Measurements from ENCODE around the gene FCRL6. TPM values are rescaled to one million over a fixed set of nuclear protein-coding genes. Genes with fewer than 3 reads are reported as not detected.

FCRL6 gene, protein sequence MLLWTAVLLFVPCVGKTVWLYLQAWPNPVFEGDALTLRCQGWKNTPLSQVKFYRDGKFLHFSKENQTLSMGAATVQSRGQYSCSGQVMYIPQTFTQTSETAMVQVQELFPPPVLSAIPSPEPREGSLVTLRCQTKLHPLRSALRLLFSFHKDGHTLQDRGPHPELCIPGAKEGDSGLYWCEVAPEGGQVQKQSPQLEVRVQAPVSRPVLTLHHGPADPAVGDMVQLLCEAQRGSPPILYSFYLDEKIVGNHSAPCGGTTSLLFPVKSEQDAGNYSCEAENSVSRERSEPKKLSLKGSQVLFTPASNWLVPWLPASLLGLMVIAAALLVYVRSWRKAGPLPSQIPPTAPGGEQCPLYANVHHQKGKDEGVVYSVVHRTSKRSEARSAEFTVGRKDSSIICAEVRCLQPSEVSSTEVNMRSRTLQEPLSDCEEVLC
- total RNA-seq (1 to 10 TPM in 1 of 2 donors, under 1 TPM in 1; 0.45 to 1.7 TPM), polyA plus RNA-seq (under 1 TPM in 1 of 2 donors, not detected in 1; 0.88 TPM)
- long read RNA-seq, donor 1 = 0 reads
- long read RNA-seq, donor 2 = 0 reads

- Histone ChIP-seq H3K36me3 (ENCODE audit: control insufficient read depth in 1 of 2, insufficient read depth in 2 of 2, low read length in 1 of 2) (no peaks in the 10 kb centered on the region), H3K27ac (ENCODE audit: low read depth in 1 of 2, low read length in 2 of 2) (no peak within 1 kb of the TSS), H3K27me3 (ENCODE audit: control insufficient read depth in 1 of 2, insufficient read depth in 2 of 2, low read length in 1 of 2) (no peaks in the 10 kb centered on the region), H3K4me3 (ENCODE audit: low read length in 2 of 2) (no peak within 1 kb of the TSS), H3K9me3 (ENCODE audit: control insufficient read depth, low read length) (no peaks in the 10 kb centered on the region), H3K4me1 (ENCODE audit: control insufficient read depth in 1 of 2, insufficient read depth in 2 of 2, low read length in 2 of 2) (no peaks in the 10 kb centered on the region)
- no peak for DNase-seq
- ATAC-seq (ENCODE audit: low FRiP score) = no peak
- 91 to 97% methylated on average over 8 of the region's 8 CpGs for WGBS, 2 donors
- intact Hi-C loops (cut with DNase I) = no loop called here
These were observed at the start of gene FCRL6 for GRCh38 chr1:159802111-159802510. Gene FCRL6 (plus strand): TSS chr1:159802360. CDS start chr1:159802425, 65 bp downstream.

DNA sequence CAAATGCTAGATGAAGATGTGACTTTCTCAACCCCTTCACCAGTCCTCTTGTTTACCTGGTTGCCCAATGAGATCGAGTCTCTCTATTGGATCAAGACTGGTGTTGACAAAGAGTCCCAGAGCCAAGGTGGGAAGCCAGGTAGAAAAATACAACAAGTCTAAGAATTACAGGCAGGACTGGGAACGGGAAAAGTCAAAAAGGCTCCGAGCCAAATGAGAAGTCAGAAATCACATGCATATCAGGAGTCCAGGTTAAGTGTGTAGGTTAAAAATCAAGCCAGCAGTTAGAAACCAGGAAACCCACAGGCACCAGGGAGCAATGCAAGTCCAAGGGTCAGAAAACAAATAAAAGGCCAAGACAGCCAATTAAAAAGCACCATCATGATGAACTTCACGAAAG is 48.8 kb upstream of the FCRL6 start:
- Histone ChIP-seq H3K27me3 (ENCODE audit: control insufficient read depth in 1 of 2, insufficient read depth in 2 of 2, low read length in 1 of 2) (no peaks in the 10 kb centered on the region), H3K9me3 (ENCODE audit: control insufficient read depth, low read length) (no peaks in the 10 kb centered on the region), H3K27ac (ENCODE audit: low read depth in 1 of 2, low read length in 2 of 2) (no peak overlapping the region), H3K4me3 (ENCODE audit: low read length in 2 of 2) (no peak overlapping the region), H3K36me3 (ENCODE audit: control insufficient read depth in 1 of 2, insufficient read depth in 2 of 2, low read length in 1 of 2) (no peaks in the 10 kb centered on the region), H3K4me1 (ENCODE audit: control insufficient read depth in 1 of 2, insufficient read depth in 2 of 2, low read length in 2 of 2) (no peaks in the 10 kb centered on the region)
- 74 to 77% methylated on average over 4 of the region's 4 CpGs for WGBS, 2 donors
- intact Hi-C loops (cut with DNase I) = no loop called here
- ATAC-seq (ENCODE audit: low FRiP score) = no peak
- no peak for DNase-seq

DNA sequence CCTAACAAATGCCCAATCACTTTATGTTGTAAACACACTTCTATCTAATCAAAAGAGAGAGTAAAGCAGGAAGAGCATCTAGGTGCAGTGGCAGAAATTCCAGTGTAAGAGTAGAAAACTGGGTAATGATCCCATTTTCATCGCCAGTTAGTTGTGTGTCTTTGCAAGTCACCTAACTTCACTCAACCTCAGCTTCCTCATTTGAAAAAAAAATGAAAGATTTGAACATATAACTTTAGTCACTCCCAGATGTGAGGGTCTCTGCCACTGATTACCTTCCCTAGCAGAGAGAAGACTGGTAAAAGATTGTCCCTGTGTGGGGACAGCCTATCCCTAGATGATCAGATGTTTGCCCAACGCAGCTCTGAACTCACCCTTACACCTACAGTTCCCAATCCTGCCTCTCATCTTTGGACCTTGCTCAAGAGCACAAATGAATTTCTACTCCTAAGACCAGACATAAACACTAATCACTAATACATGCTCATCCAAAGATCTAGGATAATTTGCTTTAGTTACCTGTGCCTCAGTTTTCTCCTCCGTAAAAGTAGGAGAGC is 46.6 kb upstream of the FCRL6 start:
- ATAC-seq (ENCODE audit: low FRiP score) (no peak), DNase-seq (no peak)
- Histone ChIP-seq H3K9me3 (ENCODE audit: control insufficient read depth, low read length) (no peaks in the 10 kb centered on the region), H3K4me3 (ENCODE audit: low read length in 2 of 2) (no peak overlapping the region), H3K36me3 (ENCODE audit: control insufficient read depth in 1 of 2, insufficient read depth in 2 of 2, low read length in 1 of 2) (no peaks in the 10 kb centered on the region), H3K27ac (ENCODE audit: low read depth in 1 of 2, low read length in 2 of 2) (no peak overlapping the region), H3K4me1 (ENCODE audit: control insufficient read depth in 1 of 2, insufficient read depth in 2 of 2, low read length in 2 of 2) (no peaks in the 10 kb centered on the region), H3K27me3 (ENCODE audit: control insufficient read depth in 1 of 2, insufficient read depth in 2 of 2, low read length in 1 of 2) (no peaks in the 10 kb centered on the region)
- 90 to 92% methylated on average over 3 of the region's 3 CpGs for WGBS, 2 donors
- intact Hi-C loops (cut with DNase I) = no loop called here

- intact Hi-C loops (cut with DNase I) = no loop called here
- ATAC-seq (ENCODE audit: low FRiP score) (no peak), DNase-seq (peak in 1 of 2 donors; percentile 56)
- H3K27ac ChIP-seq (ENCODE audit: low read depth in 1 of 2, low read length in 2 of 2) = no peak overlapping the region
- H3K36me3 ChIP-seq (ENCODE audit: control insufficient read depth in 1 of 2, insufficient read depth in 2 of 2, low read length in 1 of 2) = no peaks in the 10 kb centered on the region
- H3K4me3 ChIP-seq (ENCODE audit: low read length in 2 of 2) = no peak overlapping the region
- H3K9me3 ChIP-seq (ENCODE audit: control insufficient read depth, low read length) = no peaks in the 10 kb centered on the region
- H3K27me3 ChIP-seq (ENCODE audit: control insufficient read depth in 1 of 2, insufficient read depth in 2 of 2, low read length in 1 of 2) = no peaks in the 10 kb centered on the region
- H3K4me1 ChIP-seq (ENCODE audit: control insufficient read depth in 1 of 2, insufficient read depth in 2 of 2, low read length in 2 of 2) = no peaks in the 10 kb centered on the region
These were observed 45.8 kb upstream of the FCRL6 start for GRCh38 chr1:159756397-159756796.

- Histone ChIP-seq H3K36me3 (ENCODE audit: control insufficient read depth in 1 of 2, insufficient read depth in 2 of 2, low read length in 1 of 2) (no peaks in the 10 kb centered on the region), H3K27me3 (ENCODE audit: control insufficient read depth in 1 of 2, insufficient read depth in 2 of 2, low read length in 1 of 2) (peaks cover 0 to 5% of the 10 kb centered on the region in 2 donors), H3K4me3 (ENCODE audit: low read length in 2 of 2) (no peak overlapping the region), H3K9me3 (ENCODE audit: control insufficient read depth, low read length) (no peaks in the 10 kb centered on the region), H3K27ac (ENCODE audit: low read depth in 1 of 2, low read length in 2 of 2) (no peak overlapping the region), H3K4me1 (ENCODE audit: control insufficient read depth in 1 of 2, insufficient read depth in 2 of 2, low read length in 2 of 2) (no peaks in the 10 kb centered on the region)
- intact Hi-C loops (cut with DNase I) = no loop called here
- DNase-seq (no peak), ATAC-seq (ENCODE audit: low FRiP score) (no peak)
- 35 to 37% methylated on average over 1 of the region's 1 CpG for WGBS, 2 donors
These were observed 38.5 kb upstream of the FCRL6 start for GRCh38 chr1:159763686-159764085.

- no peak for ATAC-seq (ENCODE audit: low FRiP score)
These were observed 36.4 kb upstream of the FCRL6 start for GRCh38 chr1:159765806-159766205.

DNA sequence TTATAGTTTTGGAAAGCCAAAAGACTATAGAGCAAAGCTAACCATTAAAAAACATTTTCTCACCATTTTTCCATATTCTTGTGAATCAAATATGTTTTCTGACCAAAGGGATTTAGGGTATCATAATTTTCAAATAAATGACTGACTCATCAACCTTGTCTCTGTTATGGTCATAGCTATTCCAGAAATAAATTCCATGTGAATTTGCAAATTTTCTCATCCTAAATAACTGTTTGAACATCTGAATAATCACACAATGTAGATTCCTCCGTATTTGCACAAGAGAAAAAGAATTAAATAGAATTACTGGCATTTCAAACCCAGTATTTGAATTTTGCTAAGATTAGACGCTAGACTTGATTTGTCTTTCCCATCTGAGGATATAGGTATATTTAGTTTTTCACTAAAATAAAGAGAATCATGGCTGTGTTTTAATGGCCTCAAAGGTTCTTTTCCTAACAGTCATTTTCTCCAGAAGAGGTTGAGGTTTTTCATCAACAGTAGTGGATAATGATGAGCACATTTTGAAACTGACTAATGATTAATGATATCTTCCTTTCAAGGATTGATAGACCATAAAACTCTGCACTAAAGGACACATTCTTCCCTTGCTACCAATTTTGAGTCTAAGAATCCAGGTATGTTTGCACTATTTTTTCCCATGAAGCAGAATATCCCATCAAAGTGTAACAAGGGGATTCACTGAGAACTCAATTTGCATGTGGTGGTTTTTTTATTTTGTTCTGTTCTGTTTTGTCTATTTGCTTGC is 30.8 kb upstream of the FCRL6 start:
- DNase-seq = no peak
- H3K9me3 ChIP-seq (ENCODE audit: control insufficient read depth, low read length) = no peaks in the 10 kb centered on the region
- H3K4me1 ChIP-seq (ENCODE audit: control insufficient read depth in 1 of 2, insufficient read depth in 2 of 2, low read length in 2 of 2) = no peaks in the 10 kb centered on the region
- H3K27ac ChIP-seq (ENCODE audit: low read depth in 1 of 2, low read length in 2 of 2) = no peak overlapping the region
- H3K4me3 ChIP-seq (ENCODE audit: low read length in 2 of 2) = no peak overlapping the region
- peaks cover 0 to 5% of the 10 kb centered on the region in 2 donors for H3K27me3 ChIP-seq (ENCODE audit: control insufficient read depth in 1 of 2, insufficient read depth in 2 of 2, low read length in 1 of 2)
- WGBS, 2 donors = 83% methylated on average over 2 of the region's 2 CpGs
- ATAC-seq (ENCODE audit: low FRiP score) = no peak
- no peaks in the 10 kb centered on the region for H3K36me3 ChIP-seq (ENCODE audit: control insufficient read depth in 1 of 2, insufficient read depth in 2 of 2, low read length in 1 of 2)
- intact Hi-C loops (cut with DNase I) = no loop called here

More at GRCh38 chr1:159765806-159766205, 36.4 kb upstream of the FCRL6 start:
- peaks cover 0 to 5% of the 10 kb centered on the region in 2 donors for H3K27me3 ChIP-seq (ENCODE audit: control insufficient read depth in 1 of 2, insufficient read depth in 2 of 2, low read length in 1 of 2)
- 83 to 90% methylated on average over 3 of the region's 3 CpGs for WGBS, 2 donors
- no peak overlapping the region for H3K27ac ChIP-seq (ENCODE audit: low read depth in 1 of 2, low read length in 2 of 2)
- no peaks in the 10 kb centered on the region for H3K36me3 ChIP-seq (ENCODE audit: control insufficient read depth in 1 of 2, insufficient read depth in 2 of 2, low read length in 1 of 2)
- no peaks in the 10 kb centered on the region for H3K4me1 ChIP-seq (ENCODE audit: control insufficient read depth in 1 of 2, insufficient read depth in 2 of 2, low read length in 2 of 2)
- intact Hi-C loops (cut with DNase I) = no loop called here
- H3K4me3 ChIP-seq (ENCODE audit: low read length in 2 of 2) = no peak overlapping the region
- no peaks in the 10 kb centered on the region for H3K9me3 ChIP-seq (ENCODE audit: control insufficient read depth, low read length)
- no peak for DNase-seq

GRCh38 chr1:159774465-159774864 is 27.7 kb upstream of the FCRL6 start:
- intact Hi-C loops (cut with DNase I) = no loop called here
- peaks cover 0 to 2% of the 10 kb centered on the region in 2 donors for H3K4me1 ChIP-seq (ENCODE audit: control insufficient read depth in 1 of 2, insufficient read depth in 2 of 2, low read length in 2 of 2)
- H3K27me3 ChIP-seq (ENCODE audit: control insufficient read depth in 1 of 2, insufficient read depth in 2 of 2, low read length in 1 of 2) = no peaks in the 10 kb centered on the region
- H3K4me3 ChIP-seq (ENCODE audit: low read length in 2 of 2) = no peak overlapping the region
- no peak overlapping the region for H3K27ac ChIP-seq (ENCODE audit: low read depth in 1 of 2, low read length in 2 of 2)
- H3K9me3 ChIP-seq (ENCODE audit: control insufficient read depth, low read length) = no peaks in the 10 kb centered on the region
- 66 to 69% methylated on average over 2 of the region's 2 CpGs for WGBS, 2 donors
- no peaks in the 10 kb centered on the region for H3K36me3 ChIP-seq (ENCODE audit: control insufficient read depth in 1 of 2, insufficient read depth in 2 of 2, low read length in 1 of 2)
- ATAC-seq (ENCODE audit: low FRiP score) (no peak), DNase-seq (no peak)
